Measurements from ENCODE around the gene CGREF1.
A peak's percentile ranks its signal among the peaks of the same experiment; 100 is the strongest.
"Not testable (repeated sequence)": the region's sequence is repeated elsewhere in the genome, so short reads cannot be mapped to it uniquely, and the experiment has no call there.

Gene CGREF1

GRCh38 chr2:27111392-27112078 lies 7.4 kb downstream of the CGREF1 start:
- DNase-seq (ENCODE audit: low read depth) = not testable (repeated sequence)

- DNase-seq (ENCODE audit: low read depth) = not testable (repeated sequence)
Observed at GRCh38 chr2:27110603-27111352, 8.2 kb downstream of the CGREF1 start.

- DNase-seq (ENCODE audit: low read depth) = no peak
Observed at GRCh38 chr2:27109083-27109482, 9.8 kb downstream of the CGREF1 start.

GRCh38 chr2:27108221-27108620 lies 10.7 kb downstream of the CGREF1 start:
- no peak for DNase-seq (ENCODE audit: low read depth)

- DNase-seq (ENCODE audit: low read depth) = no peak
Observed at GRCh38 chr2:27105981-27106380, 12.9 kb downstream of the CGREF1 start.

- no peak for DNase-seq (ENCODE audit: low read depth)
Observed at GRCh38 chr2:27102329-27102728, 16.6 kb downstream of the CGREF1 start.

- no peak for DNase-seq (ENCODE audit: low read depth)
Observed at GRCh38 chr2:27100036-27100435, 18.9 kb downstream of the CGREF1 start.

- DNase-seq (ENCODE audit: low read depth) = no peak
Observed at GRCh38 chr2:27099334-27099955, 19.5 kb downstream of the CGREF1 start.

- no peak for DNase-seq (ENCODE audit: low read depth)
Observed at GRCh38 chr2:27097341-27097740, 21.6 kb downstream of the CGREF1 start.

GRCh38 chr2:27096748-27097297 lies 22.1 kb downstream of the CGREF1 start:
- DNase-seq (ENCODE audit: low read depth) = no peak

GRCh38 chr2:27095745-27096651 lies 22.9 kb downstream of the CGREF1 start:
- DNase-seq (ENCODE audit: low read depth) = no peak

- DNase-seq (ENCODE audit: low read depth) = no peak
Observed at GRCh38 chr2:27095427-27095744, 23.5 kb downstream of the CGREF1 start.

GRCh38 chr2:27094353-27094984 lies 24.5 kb downstream of the CGREF1 start:
- no peak for DNase-seq (ENCODE audit: low read depth)

GRCh38 chr2:27093430-27094352 lies 25.2 kb downstream of the CGREF1 start:
- DNase-seq (ENCODE audit: low read depth) = no peak

- peak; percentile 48 for DNase-seq (ENCODE audit: low read depth)
Observed at GRCh38 chr2:27092696-27093429, 26.1 kb downstream of the CGREF1 start.

GRCh38 chr2:27091746-27092695 lies 26.9 kb downstream of the CGREF1 start:
- no peak for DNase-seq (ENCODE audit: low read depth)

- DNase-seq (ENCODE audit: low read depth) = no peak
Observed at GRCh38 chr2:27089111-27089954, 29.6 kb downstream of the CGREF1 start.

- DNase-seq (ENCODE audit: low read depth) = no peak
Observed at GRCh38 chr2:27088634-27089033, 30.3 kb downstream of the CGREF1 start.
